Putamen (tissue), 1 donor: ENCODE results near the gene SMO.

Experiments
- DNase-seq: peaks from one replicate; pipeline ENCODE4 v3.0.0-alpha.2; 2016; ENCODE audit warnings: low spot score

SMO gene

DNA sequence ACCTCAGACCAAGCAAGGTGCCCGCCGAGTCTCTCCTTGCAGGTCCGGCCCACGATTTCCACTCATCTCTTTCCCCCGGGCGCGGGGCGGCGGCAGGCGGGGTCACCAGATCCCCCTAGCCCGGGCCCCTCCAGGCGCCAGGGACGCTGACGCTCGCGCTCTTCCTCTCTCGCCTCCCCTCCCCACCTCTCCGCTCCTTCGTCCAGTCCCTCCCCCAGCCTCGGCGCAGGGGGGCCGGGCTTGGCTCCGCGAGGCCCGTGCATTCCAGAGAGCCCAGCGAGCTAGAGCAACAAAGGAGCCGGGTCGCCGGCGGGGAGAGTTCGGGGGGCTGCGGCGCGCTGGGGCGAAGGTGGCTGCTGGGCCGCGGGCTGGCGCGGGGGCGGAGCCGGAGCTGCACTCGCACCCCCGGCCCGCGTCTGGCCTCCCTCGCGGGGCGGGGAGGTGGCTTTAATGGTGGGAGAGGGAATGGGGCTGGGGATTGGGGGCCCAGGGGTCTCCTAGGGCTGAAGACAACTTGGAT lies at the start of gene SMO:
Gene SMO (plus strand): TSS at position 262 of the 520 bp plus-strand sequence. CDS start 519 bp downstream, outside the sequence.
- DNase-seq, result no peak

DNA sequence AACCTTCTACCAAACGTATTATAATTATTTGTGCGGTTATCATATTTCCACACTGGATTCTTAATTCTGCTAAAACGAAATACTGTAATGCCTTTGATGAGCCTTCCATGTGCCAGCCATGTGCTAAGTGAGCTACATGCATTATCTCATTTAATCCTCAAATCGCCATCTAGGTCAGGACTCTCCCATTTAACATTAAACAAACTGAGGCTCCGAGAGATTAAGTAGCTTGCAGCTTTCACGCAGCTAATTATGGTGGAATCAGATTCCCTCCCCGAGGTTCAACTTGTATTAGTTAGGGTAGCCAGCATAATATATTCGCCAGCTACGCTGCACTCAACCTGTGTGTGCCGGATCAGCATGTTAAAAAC lies 44.7 kb upstream of the SMO start:
- no peak for DNase-seq

DNA sequence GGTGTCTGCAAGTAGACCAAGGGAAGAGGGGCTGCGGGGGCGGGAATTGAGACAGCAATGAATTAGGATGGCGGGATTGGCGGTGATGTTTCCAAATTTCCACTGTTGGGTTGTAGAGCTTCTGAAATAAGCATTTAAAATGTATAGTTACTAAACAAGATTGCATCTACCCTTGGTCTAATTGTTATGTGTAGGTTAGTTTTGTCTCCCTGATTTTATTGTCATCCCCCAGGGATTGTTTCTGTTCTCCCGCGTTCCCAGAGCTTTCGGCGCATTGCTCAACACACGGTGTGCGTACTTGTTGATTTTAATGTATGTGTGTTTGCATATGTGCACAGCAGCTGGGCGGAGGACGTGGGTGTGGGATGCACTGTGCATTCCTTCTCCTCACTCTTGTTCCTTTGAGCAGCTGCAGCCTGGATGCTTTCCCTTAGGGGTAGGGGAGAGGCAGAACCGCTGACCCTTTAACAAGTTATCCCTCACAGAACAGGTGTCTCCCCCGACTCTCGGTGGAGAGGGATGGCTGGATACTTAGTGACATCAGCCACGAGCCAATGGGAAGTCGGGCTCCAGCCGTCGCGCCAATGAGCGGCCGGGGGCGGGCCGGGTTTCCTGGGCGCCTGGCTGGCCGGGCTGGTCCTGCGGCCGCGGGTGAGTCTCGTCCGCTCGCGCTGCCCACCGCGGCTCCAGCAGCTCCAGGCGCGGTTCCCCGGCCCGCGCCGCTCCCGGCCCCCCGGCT lies 44.2 kb upstream of the SMO start, which contains the start of gene TSPAN33:
Gene TSPAN33 (plus strand): TSS at position 613 of the 739 bp plus-strand sequence. CDS start 274 bp downstream, outside the sequence.
- DNase-seq, result peak; percentile 57

DNA sequence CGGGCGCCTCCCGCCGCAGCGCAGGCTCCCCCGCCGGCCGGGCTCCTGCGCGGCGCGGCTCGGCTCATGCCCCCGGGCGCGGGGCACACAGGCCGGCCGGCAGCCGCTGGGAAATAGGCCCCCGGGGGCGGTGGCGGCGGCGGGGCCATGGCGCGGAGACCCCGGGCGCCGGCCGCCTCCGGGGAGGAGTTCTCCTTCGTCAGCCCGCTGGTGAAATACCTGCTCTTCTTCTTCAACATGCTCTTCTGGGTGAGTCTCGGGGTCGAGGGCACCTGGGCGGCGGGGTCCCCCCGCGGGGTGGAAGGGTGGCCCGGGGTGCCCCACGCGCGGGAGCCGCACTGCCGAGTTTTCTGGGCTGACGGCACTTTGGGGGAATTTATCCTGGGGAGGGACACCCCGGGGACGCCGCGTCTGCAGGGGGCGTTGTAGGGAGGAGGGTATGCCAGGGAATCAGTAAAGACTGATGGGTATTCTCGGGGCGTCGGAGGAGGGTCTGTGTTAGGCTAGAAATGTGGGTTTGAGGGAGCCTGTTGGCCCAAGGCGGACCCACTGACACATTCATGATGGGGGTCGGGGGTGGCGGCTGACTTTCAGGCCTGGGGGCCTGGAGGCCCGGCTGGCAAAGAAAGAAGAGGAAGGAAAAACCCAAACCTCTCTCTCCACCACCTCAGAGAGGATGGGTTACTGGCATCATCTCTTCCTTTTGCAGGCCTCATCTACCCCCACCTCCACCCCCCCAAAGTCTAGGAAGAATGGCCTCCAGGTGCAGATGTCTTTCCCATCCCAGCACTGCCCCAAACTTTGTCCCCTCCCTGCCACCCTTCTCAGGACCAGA lies 43.4 kb upstream of the SMO start:
- no peak for DNase-seq

DNA sequence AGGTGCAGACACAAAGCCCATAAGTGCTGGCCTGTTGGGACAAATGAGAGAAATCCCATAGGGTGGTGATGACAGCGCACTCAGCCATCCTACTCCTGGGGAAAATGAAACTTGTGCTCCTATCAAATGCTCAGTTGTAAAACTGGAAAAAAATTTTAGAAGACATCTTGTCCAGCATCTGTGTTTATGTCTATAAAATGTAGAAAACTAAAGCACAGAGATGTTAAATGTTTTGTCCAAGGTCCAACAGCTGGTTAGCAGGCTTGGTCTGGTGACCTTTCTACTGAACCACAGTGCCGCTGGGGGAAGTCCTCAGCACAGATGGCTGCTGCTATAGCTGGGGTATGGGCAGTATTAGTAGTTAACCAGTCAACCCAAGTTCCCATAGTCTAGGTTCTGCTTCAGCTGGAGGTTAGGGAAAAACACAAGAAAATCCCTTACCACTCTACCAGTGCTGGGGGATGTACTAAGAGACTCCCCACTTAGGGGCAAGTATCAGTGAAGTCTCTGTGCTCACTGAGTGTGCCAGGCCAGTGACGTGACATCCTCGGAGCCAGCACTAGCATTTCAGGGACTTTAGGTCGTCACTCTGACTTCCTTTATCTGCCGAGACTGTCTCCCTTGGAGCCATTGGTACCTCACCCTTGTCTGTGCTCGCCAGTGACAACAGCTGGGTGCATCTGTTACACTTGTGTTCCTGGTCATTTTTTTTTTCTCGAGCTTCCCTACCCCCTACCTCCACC lies 42.0 kb upstream of the SMO start:
- DNase-seq, result no peak

DNA sequence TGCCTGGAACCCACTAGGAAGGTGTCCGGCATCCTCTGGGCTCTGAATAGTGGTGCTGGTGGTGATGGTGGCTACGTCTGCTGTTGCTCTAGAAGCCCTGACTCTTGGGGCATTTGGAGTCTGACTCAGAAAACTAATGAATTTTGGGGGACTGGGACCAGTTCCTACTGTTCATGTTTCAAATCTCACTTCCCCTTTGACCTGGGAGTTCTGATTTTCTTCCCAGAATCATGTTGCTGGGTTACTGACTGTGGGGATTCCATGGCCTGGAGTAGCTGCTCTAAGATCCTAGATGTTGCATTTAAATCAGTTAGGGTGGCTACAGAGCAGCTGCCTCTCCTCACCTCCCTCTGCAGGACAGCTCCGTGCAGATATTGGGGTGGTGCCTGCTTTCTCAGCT lies 40.7 kb upstream of the SMO start:
- no peak for DNase-seq

DNA sequence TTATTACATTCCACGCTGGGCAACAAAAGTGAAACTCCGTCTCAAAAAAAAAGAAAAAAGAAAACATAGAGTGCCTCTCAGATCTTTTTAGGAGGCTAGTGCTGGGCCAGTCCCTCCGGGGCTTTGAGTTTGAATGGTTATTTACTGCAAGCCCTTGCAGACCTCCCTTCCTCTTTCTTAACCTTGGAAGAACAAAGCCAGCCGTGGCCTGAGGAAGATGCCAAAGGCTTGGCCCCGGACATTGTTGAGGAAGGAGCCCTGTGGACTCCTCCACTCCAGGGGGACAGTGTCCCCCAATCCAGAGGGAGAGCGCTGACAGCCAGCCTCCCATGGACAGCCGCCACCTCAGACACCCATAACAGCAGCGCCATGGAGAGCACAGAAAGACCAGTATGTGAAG lies 38.9 kb upstream of the SMO start:
- DNase-seq, result no peak

DNA sequence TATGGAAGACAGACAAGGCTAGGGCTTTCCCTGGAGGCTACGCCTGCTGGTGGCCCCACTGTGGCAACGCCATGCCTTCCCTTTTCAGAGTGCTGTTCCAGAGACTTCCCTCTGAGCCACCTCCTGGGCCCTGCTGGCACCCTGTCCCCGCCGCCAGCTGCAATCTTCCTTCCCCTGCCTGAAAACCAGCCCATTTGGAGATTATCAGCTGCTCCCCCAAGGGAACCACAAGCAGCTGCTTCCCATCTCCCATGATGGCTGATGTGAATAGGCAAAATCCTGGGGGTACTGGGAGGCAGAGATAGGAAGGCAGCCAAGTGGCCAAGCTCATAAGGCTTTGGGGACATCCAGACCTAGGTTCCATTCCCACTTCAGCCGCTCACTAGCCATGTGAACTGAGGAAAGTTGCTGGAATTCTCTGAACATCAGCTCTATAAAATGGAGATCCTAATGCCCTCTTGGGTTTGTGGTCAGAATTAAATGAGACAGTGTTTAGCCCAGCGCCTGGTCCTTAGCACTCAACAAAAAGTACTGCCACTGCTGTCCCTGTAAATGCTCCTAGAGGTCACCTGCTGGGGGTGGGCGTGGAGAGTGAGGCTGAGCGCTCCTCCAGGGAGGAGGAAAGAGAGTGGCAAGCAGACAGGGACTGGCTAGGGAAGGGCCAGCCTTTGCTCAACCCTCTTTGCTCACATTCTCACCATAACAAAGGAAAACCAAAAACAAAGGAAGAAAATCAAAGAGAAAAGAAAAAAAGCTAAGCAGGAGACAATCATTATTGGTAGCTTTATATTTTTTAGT lies 38.0 kb upstream of the SMO start:
- no peak for DNase-seq

DNA sequence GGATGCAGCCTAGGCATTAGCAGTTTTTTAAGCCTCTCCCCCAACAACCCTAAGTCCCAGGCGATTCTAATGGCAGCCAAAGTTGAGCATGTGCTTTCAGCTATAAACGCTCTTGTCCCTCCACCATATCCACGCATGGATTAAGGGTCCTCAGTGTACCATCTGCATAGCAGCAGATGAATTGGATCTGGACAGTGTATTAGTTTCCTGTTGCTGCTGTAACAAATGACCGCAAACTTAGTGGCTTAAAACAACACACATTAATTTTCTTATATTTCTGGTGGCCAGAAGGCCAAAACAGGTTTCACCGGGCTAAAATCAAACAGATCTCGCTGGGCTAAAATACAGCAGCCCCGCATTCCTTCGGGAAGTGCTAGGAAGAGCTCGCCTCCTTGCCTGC lies 30.8 kb upstream of the SMO start:
- no peak for DNase-seq

DNA sequence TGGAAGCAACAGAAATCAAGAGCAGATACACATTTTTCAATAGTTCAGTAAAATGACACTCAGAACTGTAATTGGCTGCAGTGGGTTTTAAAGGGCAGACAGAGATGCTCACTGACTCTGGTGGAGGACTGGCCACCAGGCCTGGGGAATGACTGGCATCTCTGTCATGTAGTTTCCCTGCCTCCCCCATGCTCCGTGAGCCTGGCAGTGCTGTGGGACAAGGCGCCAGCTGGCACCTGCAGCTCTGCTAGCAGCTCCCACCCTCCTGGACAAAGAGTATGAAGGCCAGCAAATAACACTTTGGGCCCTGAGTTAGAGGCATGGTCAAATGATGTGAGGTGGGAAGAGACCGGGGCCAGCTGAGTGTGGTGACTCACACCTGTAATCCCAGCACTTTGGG lies 28.9 kb upstream of the SMO start:
- DNase-seq, result no peak

DNA sequence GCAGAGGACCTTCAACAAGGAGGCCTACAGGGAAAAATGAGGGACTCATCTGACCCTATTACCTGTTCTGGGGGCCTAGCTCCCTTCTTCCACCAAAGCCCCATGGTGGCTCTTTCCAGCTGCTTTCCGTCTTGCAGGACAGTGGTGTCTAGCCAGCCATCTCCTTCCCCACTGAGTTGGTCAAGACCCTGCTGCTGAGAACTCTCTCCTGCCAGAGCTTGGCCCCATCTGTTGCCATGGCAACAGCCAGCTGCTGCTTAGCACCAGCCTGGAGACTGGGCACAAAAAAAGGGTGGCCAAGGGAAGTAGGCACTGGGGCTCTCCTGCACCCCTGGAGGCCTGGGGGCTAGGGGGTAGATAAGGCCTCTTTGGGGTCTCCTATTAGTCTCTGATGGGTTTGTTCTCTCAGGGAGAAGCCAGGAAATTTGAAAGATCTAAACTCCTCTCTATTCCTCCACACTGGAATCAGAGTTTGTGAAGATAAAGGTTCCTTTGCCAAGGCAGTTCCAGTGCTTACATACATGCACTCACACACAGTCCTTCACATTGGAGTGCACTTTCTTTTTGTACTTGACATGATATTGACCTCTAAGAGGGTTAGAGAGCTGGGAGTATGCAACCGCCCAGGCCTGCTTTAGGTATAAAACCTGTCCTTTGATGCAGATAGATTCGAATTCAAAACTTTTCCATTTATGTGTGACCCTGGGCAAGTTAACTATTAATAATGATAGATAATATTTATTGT lies 28.1 kb upstream of the SMO start:
- no peak for DNase-seq

DNA sequence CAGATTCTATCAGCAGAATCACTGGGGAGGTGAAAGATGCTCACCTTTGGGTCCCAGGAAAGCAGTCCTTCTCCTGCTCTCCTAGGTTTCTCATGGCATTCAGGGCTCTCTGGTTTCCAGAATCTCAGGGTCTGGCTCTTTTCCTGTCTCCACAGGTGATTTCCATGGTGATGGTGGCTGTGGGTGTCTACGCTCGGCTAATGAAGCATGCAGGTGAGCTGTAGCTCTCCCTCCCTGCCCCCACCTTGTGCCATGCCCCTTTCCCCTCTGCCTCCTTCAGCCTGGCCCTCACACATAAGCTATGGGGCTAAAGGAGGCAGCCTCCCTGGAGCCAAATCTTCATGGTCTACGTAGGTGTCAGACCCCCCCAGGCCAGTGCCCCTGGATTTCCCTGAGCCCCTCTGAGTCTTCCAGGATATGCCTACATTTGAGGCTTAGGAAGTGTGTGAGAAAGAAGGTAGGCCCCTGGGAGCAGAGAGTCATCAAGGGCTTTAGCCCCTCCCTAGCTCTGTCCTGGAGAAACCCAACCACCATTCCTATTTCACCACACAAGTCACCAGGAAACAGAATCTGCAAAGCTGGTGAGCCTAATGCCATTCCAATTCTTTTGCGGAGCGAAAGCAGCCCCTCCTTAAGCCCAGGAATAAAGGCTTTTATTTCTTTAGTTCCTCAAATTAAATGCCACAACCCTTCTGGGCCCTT lies 26.8 kb upstream of the SMO start:
- DNase-seq, result no peak

DNA sequence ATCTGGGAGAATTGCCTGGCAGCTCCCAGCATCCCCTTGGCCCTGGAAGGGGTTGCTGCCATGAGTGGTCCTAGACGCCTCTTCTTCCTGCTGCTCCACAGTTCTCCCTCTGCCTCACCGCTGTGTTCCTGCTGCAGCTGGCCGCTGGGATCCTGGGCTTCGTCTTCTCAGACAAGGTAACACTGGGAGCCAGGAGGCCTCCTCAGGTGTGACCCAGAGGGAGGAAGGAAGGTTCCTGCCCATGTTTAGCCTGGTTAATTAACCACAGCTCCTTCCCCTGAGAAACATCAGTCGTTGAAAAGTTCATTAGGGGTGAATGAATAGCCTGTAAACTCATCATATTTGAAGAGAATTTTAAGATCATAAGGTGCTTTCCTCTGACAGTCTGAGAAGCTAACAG lies 25.7 kb upstream of the SMO start:
- no peak for DNase-seq

DNA sequence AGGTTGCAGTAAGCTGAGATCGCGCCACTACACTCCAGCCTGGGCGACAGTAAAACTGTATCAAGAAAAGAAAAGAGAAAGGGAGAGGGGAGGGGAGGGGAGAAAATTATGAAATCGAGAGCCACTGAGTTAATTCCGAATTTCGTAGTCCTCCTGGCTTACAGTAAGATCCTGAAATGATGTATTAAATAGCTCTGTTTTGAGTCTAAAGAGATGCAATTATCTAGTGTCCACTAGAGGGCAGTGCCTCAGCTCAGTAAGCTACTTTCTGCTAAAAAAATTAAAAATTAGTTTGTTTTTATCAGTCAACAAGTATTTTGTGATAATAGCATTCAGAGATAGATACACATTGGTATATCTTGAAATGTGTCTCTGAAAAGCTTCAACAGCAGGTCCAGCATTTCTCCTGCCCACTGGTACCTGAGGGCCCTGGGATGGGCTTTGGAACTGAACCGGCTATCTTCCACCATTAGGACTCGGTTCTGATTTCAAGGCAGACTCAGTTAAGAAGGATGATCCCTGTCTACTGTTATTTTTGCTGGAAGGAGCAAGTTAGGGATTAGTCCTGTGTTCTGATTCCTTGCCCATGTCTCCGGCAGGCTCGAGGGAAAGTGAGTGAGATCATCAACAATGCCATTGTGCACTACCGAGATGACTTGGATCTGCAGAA lies 24.4 kb upstream of the SMO start:
- no peak for DNase-seq

DNA sequence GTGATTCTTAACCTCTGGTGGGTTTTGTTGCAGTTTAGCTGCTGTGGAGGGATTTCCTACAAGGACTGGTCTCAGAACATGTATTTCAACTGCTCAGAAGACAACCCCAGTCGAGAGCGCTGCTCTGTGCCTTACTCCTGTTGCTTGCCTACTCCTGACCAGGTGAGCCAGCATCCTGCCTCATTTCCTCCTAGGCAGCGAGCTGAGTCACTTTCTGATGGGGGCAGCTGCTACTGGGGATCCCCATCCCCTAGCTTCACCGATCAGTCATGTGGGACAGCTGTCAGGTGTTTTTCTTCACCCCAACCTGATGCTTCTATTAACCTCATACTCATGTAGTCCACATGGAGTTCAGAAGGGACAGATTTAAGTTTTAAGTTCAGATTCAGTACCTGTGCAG lies 21.7 kb upstream of the SMO start:
- no peak for DNase-seq

DNA sequence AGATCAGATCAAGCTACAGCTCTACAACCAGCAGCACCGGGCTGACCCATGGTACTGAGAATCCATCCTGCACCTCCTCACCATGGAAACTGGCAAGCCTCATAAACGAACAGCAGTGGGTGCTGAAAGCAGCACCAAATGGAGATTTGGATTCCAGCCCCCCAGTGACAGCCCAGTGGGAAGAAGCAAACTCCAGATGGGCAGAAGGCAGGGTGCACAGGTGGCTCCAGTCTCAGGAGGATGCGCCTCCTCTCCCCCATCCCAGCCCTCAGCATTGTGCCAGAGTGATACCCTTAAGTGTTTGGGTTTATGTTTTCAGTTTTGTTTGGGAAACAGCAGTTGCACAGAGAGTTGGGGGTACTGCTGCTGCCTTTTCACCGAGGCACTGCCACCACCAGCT lies 20.6 kb upstream of the SMO start:
- DNase-seq, result no peak

DNA sequence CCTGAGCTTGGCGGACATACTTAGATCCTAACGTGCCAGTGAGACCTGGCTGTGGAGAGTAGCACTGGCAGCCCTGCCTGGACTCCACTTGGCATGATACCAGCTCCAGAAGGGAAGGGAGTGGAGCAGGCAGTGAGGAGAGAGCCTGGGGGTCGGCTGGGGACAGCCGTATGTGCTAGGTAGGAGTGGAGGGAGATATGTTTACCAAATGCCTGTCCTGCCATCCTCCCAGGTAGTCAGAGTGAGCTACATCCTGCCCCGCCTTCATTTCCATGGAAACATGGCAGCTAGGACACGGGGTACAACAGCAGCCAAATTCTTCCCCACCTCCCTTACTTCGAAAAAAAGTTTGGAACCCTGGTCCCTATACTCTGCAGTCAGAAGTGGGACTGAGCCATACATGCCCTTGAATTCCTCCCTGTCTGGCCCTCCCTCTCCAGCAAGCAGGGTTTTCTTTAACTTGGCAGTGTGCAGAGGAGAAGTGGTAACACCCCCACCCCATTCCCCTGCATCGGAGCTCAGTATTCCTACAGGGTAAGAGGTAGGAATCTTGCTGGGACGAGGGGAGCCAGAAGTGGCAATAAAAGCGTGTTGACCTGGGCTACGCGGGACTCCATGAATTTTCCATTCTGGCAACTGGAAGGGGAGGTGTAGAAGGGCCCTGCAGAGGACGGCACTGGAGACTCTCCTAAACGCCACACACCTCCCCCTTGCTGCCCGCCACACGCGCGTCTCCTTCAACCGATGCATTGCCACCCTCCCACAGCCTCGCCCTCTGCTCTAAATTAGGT lies 20.0 kb upstream of the SMO start:
- no peak for DNase-seq

DNA sequence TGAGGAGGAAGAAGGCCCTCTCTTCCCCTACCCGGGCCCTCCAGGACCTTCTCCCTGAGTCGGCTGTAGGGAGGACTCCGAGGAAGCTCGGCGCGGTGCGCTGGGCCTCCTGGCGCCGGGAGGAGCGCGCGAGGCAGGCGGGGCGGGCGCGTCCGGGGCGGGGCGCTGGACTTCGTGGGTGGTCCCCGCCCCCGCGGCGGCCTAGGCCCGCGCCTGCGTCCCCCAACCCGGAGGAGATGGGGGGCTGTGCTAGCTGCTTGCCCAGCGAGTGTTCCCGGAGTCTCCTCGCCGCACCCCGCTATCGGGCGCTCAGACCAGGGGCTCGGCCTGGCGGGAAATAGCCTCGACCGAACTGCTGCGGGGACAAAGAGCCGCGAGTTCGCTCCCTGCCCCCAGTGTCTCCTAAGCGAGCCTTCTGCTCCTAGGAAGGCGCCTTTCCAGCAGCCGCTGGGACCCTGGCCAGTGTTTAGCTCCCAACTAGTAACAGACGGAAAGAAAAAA lies 19.2 kb upstream of the SMO start:
- no peak for DNase-seq
